Measurements from ENCODE around the gene RSPH6A. TPM values are rescaled to one million over a fixed set of nuclear protein-coding genes. Genes with fewer than 3 reads are reported as not detected.
"Not testable (repeated sequence)": the region's sequence is repeated elsewhere in the genome, so short reads cannot be mapped to it uniquely, and the experiment has no call there.

Gene RSPH6A
- total and polyA plus RNA-seq, 2 of the 13 experiments (the other 11 are each of a cell fraction or from before 2014, with no cell fraction given), result 0.07 TPM; not detected in 1

DNA sequence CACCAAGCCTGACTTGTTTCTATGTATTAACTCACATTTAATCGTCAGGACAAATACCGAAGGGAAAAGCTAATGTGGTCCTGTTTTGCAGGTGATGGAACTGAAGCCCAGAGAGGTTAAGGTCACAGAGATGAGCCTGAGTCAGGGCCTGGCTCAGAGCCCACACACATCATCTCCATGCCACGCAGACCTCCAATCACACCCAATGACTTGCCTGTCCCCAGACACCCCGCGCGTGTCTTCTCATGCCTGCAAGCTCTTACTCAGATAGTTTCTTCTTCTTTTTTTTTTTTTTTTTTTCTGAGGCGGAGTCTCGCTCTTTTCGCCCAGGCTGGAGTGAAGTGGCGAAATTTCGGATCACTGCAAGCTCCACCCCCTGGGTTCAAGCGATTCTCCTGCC lies 62.5 kb downstream of the RSPH6A start (continued):
- TF ChIP-seq, protein P1, sequence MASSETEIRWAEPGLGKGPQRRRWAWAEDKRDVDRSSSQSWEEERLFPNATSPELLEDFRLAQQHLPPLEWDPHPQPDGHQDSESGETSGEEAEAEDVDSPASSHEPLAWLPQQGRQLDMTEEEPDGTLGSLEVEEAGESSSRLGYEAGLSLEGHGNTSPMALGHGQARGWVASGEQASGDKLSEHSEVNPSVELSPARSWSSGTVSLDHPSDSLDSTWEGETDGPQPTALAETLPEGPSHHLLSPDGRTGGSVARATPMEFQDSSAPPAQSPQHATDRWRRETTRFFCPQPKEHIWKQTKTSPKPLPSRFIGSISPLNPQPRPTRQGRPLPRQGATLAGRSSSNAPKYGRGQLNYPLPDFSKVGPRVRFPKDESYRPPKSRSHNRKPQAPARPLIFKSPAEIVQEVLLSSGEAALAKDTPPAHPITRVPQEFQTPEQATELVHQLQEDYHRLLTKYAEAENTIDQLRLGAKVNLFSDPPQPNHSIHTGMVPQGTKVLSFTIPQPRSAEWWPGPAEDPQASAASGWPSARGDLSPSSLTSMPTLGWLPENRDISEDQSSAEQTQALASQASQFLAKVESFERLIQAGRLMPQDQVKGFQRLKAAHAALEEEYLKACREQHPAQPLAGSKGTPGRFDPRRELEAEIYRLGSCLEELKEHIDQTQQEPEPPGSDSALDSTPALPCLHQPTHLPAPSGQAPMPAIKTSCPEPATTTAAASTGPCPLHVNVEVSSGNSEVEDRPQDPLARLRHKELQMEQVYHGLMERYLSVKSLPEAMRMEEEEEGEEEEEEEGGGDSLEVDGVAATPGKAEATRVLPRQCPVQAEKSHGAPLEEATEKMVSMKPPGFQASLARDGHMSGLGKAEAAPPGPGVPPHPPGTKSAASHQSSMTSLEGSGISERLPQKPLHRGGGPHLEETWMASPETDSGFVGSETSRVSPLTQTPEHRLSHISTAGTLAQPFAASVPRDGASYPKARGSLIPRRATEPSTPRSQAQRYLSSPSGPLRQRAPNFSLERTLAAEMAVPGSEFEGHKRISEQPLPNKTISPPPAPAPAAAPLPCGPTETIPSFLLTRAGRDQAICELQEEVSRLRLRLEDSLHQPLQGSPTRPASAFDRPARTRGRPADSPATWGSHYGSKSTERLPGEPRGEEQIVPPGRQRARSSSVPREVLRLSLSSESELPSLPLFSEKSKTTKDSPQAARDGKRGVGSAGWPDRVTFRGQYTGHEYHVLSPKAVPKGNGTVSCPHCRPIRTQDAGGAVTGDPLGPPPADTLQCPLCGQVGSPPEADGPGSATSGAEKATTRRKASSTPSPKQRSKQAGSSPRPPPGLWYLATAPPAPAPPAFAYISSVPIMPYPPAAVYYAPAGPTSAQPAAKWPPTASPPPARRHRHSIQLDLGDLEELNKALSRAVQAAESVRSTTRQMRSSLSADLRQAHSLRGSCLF (CRISPR knock-in tag; IDR thresholded peaks at IDR 0.05; ENCODE audit: borderline replicate concordance), result no peak
- TF ChIP-seq, protein P2, sequence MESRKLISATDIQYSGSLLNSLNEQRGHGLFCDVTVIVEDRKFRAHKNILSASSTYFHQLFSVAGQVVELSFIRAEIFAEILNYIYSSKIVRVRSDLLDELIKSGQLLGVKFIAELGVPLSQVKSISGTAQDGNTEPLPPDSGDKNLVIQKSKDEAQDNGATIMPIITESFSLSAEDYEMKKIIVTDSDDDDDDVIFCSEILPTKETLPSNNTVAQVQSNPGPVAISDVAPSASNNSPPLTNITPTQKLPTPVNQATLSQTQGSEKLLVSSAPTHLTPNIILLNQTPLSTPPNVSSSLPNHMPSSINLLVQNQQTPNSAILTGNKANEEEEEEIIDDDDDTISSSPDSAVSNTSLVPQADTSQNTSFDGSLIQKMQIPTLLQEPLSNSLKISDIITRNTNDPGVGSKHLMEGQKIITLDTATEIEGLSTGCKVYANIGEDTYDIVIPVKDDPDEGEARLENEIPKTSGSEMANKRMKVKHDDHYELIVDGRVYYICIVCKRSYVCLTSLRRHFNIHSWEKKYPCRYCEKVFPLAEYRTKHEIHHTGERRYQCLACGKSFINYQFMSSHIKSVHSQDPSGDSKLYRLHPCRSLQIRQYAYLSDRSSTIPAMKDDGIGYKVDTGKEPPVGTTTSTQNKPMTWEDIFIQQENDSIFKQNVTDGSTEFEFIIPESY (CRISPR knock-in tag; IDR thresholded peaks at IDR 0.05), result no peak
- TF ChIP-seq, protein P3, sequence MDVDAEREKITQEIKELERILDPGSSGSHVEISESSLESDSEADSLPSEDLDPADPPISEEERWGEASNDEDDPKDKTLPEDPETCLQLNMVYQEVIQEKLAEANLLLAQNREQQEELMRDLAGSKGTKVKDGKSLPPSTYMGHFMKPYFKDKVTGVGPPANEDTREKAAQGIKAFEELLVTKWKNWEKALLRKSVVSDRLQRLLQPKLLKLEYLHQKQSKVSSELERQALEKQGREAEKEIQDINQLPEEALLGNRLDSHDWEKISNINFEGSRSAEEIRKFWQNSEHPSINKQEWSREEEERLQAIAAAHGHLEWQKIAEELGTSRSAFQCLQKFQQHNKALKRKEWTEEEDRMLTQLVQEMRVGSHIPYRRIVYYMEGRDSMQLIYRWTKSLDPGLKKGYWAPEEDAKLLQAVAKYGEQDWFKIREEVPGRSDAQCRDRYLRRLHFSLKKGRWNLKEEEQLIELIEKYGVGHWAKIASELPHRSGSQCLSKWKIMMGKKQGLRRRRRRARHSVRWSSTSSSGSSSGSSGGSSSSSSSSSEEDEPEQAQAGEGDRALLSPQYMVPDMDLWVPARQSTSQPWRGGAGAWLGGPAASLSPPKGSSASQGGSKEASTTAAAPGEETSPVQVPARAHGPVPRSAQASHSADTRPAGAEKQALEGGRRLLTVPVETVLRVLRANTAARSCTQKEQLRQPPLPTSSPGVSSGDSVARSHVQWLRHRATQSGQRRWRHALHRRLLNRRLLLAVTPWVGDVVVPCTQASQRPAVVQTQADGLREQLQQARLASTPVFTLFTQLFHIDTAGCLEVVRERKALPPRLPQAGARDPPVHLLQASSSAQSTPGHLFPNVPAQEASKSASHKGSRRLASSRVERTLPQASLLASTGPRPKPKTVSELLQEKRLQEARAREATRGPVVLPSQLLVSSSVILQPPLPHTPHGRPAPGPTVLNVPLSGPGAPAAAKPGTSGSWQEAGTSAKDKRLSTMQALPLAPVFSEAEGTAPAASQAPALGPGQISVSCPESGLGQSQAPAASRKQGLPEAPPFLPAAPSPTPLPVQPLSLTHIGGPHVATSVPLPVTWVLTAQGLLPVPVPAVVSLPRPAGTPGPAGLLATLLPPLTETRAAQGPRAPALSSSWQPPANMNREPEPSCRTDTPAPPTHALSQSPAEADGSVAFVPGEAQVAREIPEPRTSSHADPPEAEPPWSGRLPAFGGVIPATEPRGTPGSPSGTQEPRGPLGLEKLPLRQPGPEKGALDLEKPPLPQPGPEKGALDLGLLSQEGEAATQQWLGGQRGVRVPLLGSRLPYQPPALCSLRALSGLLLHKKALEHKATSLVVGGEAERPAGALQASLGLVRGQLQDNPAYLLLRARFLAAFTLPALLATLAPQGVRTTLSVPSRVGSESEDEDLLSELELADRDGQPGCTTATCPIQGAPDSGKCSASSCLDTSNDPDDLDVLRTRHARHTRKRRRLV (CRISPR knock-in tag; IDR thresholded peaks at IDR 0.05), result no peak
- TF ChIP-seq ZNF713 (CRISPR knock-in tag; IDR thresholded peaks at IDR 0.05), result no peak

DNA sequence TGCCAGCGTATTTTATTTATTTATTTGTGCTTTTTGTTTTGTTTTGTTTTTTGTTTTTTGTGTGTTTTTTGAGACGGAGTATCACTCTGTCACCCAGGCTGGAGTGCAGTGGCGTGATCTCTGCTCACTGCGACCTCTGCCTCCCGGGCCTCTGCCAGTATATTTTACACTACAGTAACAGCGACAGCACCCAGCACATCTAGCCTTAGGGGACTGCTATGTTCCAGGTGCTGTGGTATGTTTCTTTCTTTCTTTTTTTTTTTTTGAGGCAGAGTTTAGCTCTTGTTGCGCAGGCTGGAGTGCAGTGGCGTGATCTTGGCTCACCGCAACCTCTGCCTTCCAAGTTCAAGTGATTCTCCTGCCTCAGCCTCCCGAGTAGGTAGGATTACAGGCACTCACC lies 63.6 kb downstream of the RSPH6A start:
- H3K27ac ChIP-seq (ENCODE audit: extremely low read length, insufficient read depth, low read length); H3K4me3 ChIP-seq (replicated peaks in 1 of 3; ENCODE audit: insufficient read depth in 1 of 3, low read depth in 2 of 3, low read length in 3 of 3); DNase-seq (ENCODE audit: low spot score); ATAC-seq; intact Hi-C loops (cut with micrococcal nuclease; ENCODE audit: unreplicated experiment); H2AFZ ChIP-seq (ENCODE audit: low read length); FAIRE-seq; H3K4me1 ChIP-seq (ENCODE audit: insufficient read depth, low read length); H3K4me2 ChIP-seq (ENCODE audit: low read depth, low read length); H3K79me2 ChIP-seq (ENCODE audit: insufficient read depth, low read length); CTCF ChIA-PET (ENCODE audit: low intra/inter-chr PET ratio, low total read pairs); H3K36me3 ChIP-seq (replicated peaks in 1 of 2; ENCODE audit: control insufficient read depth in 1 of 2, insufficient read depth in 2 of 2, low read length in 2 of 2); BruUV-seq (replicated peaks); H4K20me1 ChIP-seq (ENCODE audit: insufficient read depth, low read length); H3K9me3 ChIP-seq (ENCODE audit: low read length); in situ Hi-C loops (cut with HindIII; ENCODE audit: extremely low pct_ligation_motif_present, low pct_unique_long_range_greater_than_20kb); H3K9ac ChIP-seq (ENCODE audit: insufficient read depth, low read depth, low read length): not testable (repeated sequence)
- H3K27me3 ChIP-seq (ENCODE audit: control insufficient read depth in 1 of 2, insufficient read depth in 2 of 2, low read length in 2 of 2), result peaks cover 0 to 25% of the 10 kb centered on the region in 2 experiments; a peak in 2 of 5 replicates
- 44% methylated on average over 10 of the region's 10 CpGs for WGBS (ENCODE audit: low lambda C conversion rate)
- POLR2A ChIA-PET, result interaction anchor here (1.5 kb wide), 1 partner anchor 19 kb away, joined by 8 read pairs; the partner anchor contains the start of gene SIX5

Measured in HepG2 (cell line).